H54 (cell line): ENCODE results near the gene PA2G4.
"Not testable (repeated sequence)": the region's sequence is repeated elsewhere in the genome, so short reads cannot be mapped to it uniquely, and the experiment has no call there.

Experiments used
- DNase-seq: peaks from one replicate; pipeline ENCODE4 v3.0.0; 2011; ENCODE audit warnings: low spot score, mixed read lengths; ENCODE audit not compliant: insufficient read length
- FAIRE-seq: peaks from 3 replicates; lab custom pipeline; 2011; peaks lifted over from hg19 to GRCh38; lab: Jason Lieb, UNC
- POLR2A ChIP-seq: IDR thresholded peaks from 2 replicates; pipeline ENCODE4 v1.6.1; 2011; ENCODE audit warnings: low read depth, mild to moderate bottlenecking, low read length

Gene PA2G4

GRCh38 chr12:56107242-56107641, 2.9 kb downstream of the PA2G4 start:
- no peak for TF ChIP-seq POLR2A
- no peak for FAIRE-seq
- DNase-seq = no peak

DNA sequence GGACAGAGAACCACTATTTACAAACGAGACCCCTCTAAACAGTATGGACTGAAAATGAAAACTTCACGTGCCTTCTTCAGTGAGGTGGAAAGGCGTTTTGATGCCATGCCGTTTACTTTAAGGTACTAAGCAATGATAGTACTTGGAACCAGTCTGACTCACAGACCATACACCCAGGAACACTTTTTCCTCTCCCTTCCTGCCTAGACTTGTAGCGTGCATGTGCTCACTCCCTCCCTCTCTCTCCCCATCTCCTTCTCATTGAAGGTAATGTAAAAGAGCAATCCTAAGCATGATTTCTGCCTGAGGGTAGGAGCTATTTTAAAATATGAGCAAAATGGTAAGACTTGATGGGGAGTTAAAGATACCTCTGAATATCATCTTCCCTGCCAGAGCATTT, 6.2 kb downstream of the PA2G4 start:
- FAIRE-seq = no peak
- DNase-seq = no peak
- TF ChIP-seq POLR2A = no peak

GRCh38 chr12:56114084-56114483, 9.7 kb downstream of the PA2G4 start:
- TF ChIP-seq POLR2A = no peak
- DNase-seq (no peak), FAIRE-seq (no peak)

DNA sequence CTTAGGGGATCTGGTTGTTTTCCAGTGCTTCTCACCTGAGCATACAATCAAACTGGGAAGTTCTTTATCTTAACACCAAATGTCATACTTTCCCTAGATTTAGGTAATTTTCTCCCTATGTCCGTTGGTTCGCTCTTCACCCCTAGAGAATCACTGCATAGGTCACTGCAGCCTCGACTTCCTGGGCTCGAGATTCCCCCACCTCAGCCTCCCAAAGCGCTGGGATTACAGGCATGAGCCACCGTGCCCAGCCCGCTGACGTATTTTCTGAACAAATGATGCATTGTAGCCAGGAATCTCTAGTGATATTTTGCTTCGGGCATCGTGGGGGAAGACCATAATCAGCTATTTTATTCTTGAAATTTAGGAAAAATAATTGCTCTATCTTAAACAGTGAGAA, 11.0 kb downstream of the PA2G4 start:
- FAIRE-seq (no peak), DNase-seq (no peak)
- no peak for TF ChIP-seq POLR2A

DNA sequence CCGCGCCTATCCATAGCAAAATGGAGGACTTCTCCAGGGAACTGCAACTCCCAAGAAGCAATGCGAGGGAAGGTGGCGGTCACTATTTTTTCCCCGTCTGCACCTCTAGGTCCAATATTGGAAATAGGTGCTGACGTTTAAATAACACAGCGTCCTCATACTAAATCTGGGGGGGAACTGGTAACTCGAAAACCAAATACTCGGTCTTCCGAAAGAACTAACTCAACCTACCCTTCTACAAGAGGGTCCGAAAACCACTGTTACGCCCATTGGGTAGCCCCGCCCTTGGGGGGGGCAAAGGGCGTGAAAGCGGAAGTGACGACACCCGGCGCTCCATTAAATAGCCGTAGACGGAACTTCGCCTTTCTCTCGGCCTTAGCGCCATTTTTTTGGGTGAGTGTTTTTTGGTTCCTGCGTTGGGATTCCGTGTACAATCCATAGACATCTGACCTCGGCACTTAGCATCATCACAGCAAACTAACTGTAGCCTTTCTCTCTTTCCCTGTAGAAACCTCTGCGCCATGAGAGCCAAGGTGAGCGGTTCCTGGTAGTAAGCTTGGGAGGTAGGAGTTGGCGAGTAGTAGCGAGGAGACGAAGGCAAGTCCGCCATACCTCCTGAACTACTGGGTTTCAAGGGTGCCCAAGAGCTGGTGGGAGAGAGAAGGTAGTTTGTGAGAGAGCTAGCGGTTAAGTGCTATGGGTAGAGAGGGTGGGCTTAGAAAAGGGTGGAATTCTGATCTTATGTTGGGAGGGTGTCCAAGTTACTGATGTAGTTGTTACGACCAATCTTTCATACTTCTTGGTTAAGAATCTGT, 12.1 kb downstream of the PA2G4 start, which contains the start of gene RPL41:
RPL41 (plus strand) TSS at position 367 of the 815 bp plus-strand sequence.
- peak; percentile 74 for FAIRE-seq

GRCh38 chr12:56117082-56117706, 12.8 kb downstream of the PA2G4 start:
- FAIRE-seq = not testable (repeated sequence)

More for the DNA sequence above, 12.1 kb downstream of the PA2G4 start, which contains the start of gene RPL41:
- DNase-seq = peak; percentile 25
- TF ChIP-seq POLR2A = peak; percentile 92

GRCh38 chr12:56117778-56118687, 13.7 kb downstream of the PA2G4 start, which contains the start of gene ZC3H10:
Gene ZC3H10 (plus strand): TSS chr12:56118266. CDS start chr12:56120563, 2,297 bp downstream.
- FAIRE-seq (peak; percentile 96), DNase-seq (peak; percentile 76)
- peak; percentile 97 for TF ChIP-seq POLR2A

More at GRCh38 chr12:56117082-56117706, 12.8 kb downstream of the PA2G4 start:
- not testable (repeated sequence) for DNase-seq

DNA sequence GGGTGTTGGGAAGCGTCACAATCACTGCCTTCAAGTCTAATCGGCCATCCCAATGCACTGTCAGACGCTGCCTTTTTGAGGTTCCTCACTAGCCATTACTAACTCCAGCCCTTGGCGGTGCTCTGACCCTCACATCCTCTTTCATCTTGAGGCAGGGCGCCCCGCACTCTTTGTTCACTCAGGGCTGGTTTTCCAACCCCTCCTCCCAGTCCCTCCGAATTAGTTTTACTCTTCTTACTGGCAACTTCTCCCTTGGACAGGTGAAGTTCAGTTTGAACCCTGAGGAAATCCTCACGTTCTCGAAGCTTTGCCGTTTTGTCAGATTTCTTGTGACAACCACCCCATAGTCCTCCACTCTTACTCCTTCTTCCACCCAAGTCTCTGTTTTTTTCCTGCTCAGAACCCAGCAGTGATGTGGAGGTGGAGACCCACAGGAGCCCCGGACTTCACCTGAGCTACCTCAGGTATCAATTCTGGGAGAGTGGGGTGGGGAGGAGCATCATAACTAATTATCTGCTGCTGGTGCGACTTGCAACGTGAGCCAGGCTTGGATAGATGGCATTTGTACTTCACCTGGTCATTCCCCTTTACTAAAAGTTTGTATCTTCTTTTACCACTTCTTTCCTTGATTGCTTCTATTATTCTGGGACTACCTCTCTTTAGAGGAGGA, 14.5 kb downstream of the PA2G4 start:
- no peak for TF ChIP-seq POLR2A
- FAIRE-seq = no peak
- DNase-seq = no peak

DNA sequence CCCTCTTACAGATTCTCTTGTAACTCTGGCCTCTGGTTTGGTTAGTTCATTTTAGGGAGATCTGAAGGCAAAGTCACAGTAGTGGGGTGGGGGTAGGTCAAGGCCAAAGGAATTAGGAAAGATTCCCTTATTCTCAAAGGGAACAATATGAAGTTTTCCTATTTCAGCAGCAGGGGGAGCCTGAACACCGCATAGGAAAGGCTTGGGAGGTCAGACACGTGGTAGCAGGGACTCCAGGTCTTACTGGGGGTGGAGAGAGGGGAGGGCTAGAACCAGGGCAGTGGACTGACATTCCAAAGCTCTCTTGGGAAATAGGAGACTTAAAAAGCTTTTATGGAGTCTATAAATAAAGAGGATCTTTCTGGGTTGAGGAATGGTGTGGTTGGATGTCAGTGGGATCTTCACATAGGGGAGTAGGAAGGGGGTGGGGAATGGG, 15.0 kb downstream of the PA2G4 start:
- FAIRE-seq = no peak
- no peak for TF ChIP-seq POLR2A
- peak; percentile 61 for DNase-seq

DNA sequence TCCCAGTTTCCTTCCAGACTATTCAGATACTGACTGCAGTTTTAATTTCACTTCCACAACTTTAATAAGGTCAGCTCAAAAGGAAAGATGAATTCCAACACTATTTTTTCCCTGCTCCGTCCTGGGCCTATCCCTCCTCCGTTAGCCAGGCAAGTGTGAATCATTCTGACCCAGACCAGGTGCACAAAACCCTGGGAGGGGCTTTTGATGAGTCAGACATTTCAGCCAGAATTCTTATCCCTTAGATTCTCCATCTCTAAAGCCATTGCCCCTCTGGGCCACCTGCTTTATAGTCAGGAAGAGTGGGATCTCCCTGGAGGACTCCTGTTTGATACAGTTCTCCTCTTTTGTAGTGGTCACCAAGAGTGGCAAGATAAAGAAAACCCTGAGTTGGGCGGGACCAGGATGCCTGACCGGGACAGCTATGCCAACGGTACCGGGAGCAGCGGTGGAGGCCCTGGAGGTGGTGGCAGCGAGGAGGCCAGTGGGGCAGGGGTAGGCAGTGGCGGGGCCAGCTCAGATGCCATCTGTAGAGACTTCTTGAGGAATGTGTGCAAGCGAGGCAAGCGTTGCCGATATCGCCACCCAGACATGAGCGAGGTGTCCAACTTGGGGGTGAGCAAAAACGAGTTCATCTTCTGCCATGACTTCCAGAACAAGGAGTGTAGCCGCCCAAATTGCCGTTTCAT, 15.9 kb downstream of the PA2G4 start:
- FAIRE-seq (no peak), DNase-seq (no peak)
- TF ChIP-seq POLR2A = no peak

GRCh38 chr12:56121204-56121870, 17.0 kb downstream of the PA2G4 start:
- FAIRE-seq = no peak
- no peak for DNase-seq
- no peak for TF ChIP-seq POLR2A

GRCh38 chr12:56122637-56123036, 18.3 kb downstream of the PA2G4 start:
- FAIRE-seq = no peak
- no peak for DNase-seq

More at GRCh38 chr12:56122637-56123036, 18.3 kb downstream of the PA2G4 start:
- no peak for TF ChIP-seq POLR2A
